HG03097 (cell line): ENCODE data around the gene MAPT.

Experiments
- ATAC-seq: cut with Tn5 transposase; IDR thresholded peaks from one replicate; pipeline ENCODE4 v1.9.1; 2021; ENCODE audit not compliant: unreplicated experiment, low FRiP score

MAPT gene

DNA sequence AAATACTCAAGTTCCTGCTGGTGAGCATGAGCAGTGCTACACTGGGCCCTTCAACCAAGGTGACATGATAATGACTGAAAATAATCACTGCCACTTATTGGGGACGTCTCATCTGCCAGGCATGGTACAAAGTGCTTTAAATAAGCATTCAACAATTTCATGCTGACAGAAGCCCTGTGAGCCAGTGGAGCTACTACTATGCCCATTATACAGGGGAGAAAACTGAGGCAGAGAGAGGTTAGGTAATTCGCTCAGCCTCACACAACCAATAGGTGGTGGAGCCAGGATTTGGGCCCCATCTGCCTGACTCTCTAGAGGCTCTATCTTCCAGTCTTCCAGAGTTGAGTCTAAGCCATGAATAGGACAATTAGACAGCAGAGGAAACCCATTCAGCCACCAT lies 74.4 kb downstream of the MAPT start:
- no peak for ATAC-seq

DNA sequence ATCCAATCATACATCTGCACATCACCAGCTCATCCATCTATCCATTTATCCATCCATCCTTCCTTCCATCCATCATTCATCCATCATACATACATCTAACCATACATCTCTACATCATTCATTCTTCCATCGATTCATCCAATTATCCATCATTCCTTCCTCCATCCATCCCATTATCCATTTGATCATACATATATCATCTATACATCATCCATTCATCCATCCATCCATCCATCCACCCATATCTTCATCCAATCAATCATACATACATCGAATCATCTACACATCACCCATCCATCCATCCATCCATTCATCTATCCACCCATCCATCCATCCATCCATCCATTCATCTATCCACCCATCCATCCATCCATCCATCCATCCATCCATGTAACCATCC lies 75.4 kb downstream of the MAPT start:
- no peak for ATAC-seq

DNA sequence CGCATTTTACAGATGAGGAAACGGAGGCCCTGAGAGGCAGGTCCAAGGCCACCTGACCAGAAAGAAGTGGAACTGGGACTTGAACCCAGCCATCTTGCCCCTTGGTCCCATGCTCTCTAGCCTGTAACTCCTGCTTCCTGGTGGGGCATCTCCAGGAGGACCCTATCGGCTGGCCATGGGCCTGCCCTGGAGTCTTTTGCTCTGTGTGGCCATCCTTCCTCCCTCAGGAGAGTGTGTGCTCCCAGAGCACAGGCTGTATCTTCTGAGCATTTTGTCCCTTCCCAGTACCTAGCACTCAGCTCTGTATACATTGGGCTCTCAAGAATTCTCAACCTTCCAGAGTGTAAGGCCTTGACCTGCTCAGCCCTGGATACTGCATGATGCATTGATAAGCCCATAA lies 76.3 kb downstream of the MAPT start:
- ATAC-seq, result no peak

DNA sequence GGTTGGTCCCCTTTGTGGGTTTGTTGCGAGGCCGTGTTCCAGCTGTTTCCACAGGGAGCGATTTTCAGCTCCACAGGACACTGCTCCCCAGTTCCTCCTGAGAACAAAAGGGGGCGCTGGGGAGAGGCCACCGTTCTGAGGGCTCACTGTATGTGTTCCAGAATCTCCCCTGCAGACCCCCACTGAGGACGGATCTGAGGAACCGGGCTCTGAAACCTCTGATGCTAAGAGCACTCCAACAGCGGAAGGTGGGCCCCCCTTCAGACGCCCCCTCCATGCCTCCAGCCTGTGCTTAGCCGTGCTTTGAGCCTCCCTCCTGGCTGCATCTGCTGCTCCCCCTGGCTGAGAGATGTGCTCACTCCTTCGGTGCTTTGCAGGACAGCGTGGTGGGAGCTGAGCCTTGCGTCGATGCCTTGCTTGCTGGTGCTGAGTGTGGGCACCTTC lies 77.4 kb downstream of the MAPT start:
- no peak for ATAC-seq

DNA sequence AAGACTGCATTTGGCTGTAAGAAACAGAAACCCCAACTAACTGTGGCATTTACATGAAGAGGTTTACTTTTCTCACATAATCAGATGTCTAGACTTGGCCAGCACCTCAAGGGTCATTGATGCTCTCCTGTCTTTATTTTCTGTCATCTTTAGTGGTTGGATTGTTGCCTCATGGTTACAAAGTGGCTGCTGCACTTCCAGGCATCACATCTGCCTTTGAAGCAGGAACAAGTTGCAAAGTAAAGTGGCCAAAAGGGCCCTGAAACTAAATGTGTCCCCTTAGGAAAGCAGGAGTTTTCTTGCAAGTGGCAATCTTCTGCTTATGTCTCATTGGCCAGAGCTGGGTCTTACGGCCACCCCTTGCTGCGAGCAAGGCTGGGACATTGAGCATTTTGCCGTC lies 78.2 kb downstream of the MAPT start:
- no peak for ATAC-seq

DNA sequence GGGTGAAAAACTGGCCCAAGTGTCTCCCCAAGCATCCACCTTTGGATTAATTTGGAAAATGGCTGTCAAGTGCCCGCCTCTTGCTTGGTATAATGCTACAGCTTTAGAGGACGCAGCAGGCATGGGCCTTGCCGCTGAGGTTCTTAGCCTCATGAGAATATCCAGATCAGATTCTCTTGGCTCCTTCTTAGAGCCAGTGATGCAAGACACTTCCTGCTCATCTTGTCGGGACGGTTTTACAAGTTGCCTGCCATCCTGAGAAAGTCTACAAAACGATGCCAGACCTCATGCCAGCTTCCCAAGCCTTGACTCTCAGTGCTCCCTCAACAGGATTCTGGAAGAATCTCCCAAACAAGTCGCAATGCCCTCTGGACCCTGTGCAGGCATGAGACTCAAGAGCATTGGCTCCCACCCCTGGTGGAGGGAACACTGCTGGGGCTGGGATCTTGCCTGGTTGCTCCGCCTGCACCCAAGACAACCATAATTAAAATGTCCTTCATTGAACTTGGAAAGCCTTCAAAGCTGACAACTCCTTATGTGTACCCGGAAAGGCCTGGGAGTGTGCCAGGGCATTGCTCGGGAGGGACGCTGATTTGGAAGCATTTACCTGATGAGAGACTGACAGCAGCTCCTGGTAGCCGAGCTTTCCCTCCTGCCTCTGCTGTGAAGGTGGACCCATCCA lies 78.9 kb downstream of the MAPT start:
- ATAC-seq, result no peak

DNA sequence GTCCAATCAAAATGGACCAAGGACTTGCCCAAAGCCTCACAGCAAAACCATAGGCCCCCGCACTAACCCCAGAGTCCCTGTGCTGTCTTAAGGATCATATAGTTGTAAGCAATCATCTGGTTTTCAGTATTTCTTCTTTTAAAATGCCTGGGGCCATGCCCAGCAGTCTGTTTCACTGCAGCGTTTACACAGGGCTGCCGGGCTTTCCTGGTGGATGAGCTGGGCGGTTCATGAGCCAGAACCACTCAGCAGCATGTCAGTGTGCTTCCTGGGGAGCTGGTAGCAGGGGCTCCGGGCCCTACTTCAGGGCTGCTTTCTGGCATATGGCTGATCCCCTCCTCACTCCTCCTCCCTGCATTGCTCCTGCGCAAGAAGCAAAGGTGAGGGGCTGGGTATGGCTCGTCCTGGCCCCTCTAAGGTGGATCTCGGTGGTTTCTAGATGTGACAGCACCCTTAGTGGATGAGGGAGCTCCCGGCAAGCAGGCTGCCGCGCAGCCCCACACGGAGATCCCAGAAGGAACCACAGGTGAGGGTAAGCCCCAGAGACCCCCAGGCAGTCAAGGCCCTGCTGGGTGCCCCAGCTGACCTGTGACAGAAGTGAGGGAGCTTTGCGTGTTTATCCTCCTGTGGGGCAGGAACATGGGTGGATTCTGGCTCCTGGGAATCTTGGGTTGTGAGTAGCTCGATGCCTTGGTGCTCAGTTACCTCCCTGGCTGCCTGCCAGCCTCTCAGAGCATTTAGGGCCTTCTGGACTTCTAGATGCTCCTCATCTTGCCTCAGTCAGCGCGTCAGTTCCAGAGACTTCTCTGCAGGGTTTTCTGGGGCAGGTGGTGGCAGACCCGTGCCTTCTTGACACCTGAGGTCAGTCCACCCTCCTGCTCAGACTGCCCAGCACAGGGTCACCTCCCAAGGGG lies 79.8 kb downstream of the MAPT start:
- ATAC-seq, result no peak

DNA sequence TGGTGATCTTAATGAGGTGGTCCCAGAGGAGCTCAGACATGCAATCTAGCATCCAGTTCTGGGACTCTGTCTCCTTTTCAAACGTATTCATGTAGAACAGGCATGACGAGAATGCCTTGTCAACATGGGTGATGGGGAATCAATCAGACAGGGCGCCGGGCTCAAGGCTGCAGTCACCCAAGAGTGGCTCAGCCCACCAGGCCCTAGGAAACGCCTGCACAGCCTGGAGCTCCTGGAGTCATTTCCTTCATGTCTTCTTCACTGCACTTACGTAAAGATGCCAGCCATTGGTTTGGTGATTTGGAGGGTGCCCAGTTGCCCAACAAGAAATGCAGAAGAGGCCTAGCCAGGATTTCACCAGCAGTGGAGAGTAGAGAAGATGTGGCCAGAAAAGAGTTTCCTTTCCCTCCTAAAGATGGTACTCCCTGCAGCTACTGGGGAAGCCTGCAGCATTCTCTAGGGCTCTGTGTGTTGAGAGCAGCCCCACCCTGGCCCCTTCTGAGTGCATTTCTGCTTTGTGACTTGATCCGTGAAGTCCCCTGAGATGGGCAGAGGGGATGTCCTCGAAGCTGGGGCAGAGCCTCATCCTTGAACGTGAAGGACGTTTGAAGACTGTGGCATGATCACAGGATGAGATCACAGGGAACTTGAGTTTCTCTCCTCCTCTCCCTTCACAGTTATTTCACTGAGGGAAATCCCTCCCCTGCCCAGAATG lies 80.7 kb downstream of the MAPT start:
- ATAC-seq, result no peak

DNA sequence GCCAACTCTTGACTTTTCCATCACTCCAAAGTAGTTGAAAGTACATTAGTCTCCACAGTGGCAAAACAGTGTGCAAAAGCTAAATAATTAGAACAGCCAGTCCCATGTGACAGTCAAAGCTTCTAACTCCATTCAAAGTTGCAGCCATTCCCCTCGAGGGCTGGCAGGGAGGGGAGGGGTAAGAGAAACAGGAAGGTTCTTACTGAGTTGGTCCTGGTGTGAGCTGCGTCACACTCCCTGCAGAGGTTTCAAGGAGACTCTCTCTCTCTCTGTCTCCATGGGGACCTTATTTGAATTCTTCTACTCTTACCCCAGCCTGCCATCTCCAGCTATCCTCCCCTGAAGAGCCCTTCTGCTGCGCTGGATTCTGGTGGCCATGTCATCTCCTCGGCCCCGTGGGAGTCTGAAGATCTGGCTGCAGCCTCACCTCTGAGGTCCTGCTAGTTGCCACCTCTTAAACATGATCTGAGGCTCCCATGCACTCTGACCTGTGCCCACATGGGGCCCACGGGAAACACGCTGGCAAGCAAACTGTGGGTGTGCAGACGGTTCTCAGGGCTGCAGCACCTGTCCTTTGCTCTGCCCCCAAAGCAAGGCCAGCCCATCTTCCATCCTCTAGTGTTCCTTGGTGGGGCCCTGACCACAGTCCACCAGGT lies 81.4 kb downstream of the MAPT start:
- ATAC-seq, result no peak

DNA sequence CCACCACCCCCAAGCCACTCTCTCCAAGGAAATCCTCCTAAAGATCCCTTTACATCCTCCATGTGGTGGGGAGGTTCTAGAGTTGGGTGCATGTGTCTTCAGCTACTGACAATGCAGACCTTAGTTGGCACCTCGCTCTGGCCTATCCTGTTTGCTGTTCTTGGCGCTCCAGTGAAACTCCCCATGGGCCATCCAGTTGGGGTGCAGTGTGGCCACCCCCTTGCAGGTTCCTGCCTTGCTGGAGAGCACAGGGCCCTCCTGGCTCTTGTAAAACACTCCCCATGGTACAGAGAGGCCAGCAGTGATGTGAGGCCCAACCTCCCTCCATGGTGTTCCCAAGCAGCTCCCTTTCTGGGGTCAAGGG lies 82.0 kb downstream of the MAPT start:
- ATAC-seq, result no peak

DNA sequence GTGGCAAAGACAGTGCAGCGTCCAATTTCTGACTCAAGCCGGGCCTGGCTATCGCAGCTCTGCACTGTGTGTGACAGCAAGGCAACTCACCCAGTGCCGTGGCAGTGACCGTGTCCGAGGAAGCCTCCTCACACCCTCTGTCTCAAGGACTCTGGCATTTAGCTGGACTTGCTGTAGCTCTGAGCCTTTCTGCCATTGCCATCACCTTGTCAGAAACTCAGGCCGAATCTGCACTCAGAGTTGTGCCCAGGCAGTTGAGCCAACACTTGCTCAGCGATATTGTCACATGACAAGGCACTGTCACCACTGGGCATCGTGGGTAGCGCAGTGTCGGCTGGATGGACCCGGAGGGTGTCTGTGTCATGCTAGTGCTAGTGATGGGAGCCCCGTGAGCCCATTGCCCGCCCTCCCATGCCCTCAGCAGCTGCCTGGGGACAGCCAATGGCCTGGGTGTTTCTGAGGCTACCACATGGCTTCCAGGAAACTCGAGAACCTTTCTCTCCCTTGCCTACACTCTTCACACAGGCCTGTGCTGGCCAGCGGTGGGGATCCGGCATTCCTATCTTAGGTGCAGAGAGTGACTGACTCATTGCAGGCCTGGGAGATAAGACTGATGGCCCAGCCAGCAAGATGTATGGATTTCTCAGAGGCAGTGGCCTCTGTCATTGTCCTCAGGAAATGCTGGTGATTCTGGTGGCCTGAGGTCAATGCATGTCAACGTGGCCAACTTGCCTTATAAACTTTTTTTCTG lies 82.6 kb downstream of the MAPT start:
- ATAC-seq, result no peak

DNA sequence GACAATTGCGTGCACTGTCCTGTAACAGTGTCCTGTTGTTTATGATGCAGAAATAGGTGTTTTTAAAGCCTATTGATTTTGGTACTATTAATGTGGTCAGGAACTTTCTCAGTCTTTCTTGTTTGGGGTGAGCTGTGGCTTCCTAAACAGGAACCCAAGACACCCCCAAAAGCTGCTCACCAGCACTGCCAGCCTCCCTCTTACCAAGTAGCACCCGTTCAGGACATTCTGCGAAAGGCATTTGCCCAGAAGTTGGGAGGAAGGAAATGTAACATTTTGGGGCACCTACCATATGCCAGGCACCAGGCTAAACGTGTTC lies 83.1 kb downstream of the MAPT start:
- ATAC-seq, result no peak

DNA sequence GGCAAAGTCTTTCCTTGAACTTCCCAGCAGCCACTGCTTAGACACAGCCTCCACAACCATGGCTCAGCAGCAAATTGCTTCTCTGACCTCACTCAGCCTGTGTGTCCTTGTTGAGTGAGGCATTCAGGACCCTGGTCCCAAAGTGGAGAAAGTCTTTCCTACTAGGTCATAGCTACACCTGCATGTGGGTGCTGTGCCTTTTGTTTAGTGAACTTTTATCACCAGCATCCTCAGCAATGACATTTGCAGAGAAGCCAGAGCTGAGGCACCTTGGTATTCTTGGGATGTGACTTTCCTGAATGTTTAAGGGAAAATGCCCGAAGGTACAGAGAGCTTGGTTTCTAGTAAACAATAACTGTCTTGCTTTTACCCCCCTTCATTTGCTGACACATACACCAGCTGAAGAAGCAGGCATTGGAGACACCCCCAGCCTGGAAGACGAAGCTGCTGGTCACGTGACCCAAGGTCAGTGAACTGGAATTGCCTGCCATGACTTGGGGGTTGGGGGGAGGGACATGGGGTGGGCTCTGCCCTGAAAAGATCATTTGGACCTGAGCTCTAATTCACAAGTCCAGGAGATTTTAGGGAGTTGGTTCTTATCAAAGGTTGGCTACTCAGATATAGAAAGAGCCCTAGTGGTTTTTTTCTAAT lies 83.7 kb downstream of the MAPT start:
- no peak for ATAC-seq

DNA sequence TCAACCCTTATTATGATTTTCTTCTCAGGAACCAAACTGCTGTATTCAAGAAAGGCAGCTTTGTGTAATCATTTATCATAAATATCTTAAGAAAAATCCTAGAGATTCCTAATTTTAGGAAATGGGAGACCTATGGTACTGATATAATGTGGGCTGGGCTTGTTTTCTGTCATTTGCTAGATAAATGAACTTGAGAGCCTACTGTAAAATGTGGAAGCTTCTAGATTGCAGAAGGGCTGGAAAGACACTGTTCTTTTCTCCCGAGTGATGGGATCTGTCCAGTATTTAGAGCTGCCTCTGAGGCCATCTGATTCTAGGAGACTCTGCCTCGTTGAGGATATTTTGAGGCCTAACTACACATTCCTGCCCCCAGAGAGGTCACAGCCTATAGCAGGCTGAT lies 84.8 kb downstream of the MAPT start:
- ATAC-seq, result no peak

DNA sequence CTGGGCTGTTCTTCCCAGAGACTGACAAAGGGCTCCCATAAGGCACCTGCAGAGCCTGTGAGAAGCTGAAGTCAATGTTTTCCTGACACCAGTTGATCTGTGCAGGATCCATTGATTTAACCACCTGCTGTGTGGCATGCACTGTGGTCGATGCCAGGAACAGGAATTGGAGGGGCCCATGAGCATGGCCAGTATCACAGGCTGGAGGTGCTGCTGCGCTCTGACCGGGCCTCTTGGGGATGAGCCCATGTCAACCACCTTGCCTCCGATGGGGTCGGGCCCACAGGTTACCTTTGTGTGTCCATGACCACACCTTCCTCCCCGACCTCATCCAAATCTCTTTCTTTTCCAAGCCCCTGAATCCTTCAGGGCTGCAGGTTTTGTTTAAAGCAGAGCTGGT lies 86.5 kb downstream of the MAPT start:
- no peak for ATAC-seq

DNA sequence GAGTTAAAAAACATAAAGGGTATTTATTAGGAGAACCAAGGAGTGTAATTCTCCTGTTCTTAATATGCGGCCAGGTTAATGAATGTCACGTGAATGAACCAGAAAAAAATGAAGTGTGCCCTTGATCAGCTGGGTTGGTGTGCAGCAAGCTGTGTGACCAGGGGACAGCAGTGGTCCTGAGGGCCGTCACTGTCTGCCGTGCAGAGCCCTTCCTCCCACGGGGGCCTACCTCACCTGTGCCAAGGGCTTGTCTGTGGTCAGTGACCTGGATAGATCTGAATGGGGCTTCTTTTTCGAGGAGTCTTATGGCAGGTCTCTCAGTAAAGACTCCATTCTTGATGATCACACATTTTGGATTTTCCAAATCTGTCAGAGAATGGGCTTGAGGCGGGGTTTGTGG lies 87.0 kb downstream of the MAPT start:
- no peak for ATAC-seq

DNA sequence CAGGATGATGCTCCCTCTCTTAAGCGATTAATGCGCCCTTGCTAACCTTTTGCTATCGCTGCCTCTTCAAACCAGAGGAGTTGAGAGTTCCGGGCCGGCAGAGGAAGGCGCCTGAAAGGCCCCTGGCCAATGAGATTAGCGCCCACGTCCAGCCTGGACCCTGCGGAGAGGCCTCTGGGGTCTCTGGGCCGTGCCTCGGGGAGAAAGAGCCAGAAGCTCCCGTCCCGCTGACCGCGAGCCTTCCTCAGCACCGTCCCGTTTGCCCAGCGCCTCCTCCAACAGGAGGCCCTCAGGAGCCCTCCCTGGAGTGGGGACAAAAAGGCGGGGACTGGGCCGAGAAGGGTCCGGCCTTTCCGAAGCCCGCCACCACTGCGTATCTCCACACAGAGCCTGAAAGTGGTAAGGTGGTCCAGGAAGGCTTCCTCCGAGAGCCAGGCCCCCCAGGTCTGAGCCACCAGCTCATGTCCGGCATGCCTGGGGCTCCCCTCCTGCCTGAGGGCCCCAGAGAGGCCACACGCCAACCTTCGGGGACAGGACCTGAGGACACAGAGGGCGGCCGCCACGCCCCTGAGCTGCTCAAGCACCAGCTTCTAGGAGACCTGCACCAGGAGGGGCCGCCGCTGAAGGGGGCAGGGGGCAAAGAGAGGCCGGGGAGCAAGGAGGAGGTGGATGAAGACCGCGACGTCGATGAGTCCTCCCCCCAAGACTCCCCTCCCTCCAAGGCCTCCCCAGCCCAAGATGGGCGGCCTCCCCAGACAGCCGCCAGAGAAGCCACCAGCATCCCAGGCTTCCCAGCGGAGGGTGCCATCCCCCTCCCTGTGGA lies 88.6 kb downstream of the MAPT start:
- ATAC-seq, result no peak

DNA sequence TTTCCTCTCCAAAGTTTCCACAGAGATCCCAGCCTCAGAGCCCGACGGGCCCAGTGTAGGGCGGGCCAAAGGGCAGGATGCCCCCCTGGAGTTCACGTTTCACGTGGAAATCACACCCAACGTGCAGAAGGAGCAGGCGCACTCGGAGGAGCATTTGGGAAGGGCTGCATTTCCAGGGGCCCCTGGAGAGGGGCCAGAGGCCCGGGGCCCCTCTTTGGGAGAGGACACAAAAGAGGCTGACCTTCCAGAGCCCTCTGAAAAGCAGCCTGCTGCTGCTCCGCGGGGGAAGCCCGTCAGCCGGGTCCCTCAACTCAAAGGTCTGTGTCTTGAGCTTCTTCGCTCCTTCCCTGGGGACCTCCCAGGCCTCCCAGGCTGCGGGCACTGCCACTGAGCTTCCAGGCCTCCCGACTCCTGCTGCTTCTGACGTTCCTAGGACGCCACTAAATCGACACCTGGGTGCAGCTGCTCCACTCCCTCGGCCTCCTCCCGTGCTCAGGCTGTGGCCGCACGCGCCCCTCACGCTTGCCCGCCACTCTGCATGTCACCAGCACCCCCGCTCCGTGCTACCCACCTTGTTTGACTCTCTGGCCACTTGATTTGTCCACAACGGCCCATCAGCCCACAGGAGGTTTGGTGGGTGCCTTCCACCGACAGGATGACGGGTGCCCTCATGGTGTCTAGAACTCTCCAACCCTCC lies 89.4 kb downstream of the MAPT start:
- no peak for ATAC-seq

DNA sequence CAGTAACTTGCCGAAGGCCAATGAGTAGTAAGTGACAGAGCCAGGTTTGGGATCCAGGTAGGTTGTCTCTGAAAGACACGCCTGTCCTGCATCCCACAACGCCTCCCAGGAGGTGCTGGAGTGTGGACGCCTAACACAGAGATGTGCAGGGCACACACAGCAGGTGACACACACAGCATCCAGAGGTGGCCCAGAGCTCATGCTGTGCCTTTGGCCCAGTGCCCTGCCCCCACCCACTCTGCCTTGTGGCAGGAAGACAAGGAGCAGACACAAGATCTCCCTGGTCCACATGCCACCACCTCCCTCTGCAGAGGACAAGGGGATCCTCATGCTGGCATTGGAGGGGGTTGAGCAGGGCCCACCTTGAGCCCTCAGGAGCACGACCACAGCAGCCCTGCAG lies 90.0 kb downstream of the MAPT start:
- ATAC-seq, result no peak
